Fibroblast of skin of abdomen (primary cell): ENCODE results near the gene PAOX.
"Not testable (repeated sequence)": the region's sequence is repeated elsewhere in the genome, so short reads cannot be mapped to it uniquely, and the experiment has no call there.

Source experiments
- DNase-seq: peaks from one replicate; pipeline ENCODE4 v3.0.0-alpha.2; 2013

Gene PAOX

DNA sequence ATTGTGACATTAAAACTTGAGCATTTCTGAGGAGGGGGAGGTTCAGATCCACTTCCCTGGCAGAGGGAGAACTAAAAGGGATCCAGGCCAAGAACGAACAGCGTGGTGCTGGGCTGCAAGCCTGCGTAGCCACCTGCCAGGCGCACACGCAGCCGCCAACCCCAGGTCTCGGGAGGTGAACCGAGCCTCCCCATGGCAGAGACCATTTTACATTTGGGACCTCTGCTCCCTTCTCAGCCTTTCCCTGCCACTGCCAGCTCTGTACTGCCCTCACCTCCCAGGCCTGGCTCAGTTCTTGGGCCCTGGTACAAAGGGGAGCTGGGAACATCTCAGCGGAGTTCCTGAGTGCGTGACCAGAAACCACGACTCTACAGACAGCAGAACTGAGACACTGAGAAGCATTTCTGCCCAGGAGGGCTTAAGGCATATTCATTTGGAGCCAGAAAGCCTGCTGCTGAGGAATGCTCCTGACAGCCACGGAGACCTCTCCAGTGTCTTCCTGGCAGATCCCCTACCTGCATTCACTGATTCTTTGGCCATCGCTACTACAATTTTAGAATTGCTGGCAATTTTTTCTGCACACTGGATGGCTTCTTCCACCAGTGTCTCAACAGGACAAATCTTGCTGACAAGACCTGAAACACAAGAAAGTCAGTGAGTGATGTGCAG lies 13.5 kb upstream of the PAOX start:
- DNase-seq = no peak

DNA sequence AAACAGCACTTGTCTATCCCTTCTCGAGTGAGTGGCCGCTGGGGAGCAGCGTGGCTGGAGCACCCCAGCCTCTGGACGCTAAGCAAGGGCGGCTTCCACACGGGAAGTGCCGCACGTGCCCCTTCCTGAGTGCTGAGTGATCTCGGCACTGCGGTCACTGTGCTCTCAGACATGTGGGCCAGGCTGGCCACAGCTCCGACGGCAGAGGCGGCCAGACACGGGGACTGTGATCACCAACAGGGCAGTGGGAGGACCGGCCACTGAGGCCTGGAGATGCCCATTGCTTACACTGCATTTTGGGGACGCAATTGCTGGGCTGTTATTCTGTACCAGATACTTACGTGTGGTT lies 13.0 kb upstream of the PAOX start:
- no peak for DNase-seq

DNA sequence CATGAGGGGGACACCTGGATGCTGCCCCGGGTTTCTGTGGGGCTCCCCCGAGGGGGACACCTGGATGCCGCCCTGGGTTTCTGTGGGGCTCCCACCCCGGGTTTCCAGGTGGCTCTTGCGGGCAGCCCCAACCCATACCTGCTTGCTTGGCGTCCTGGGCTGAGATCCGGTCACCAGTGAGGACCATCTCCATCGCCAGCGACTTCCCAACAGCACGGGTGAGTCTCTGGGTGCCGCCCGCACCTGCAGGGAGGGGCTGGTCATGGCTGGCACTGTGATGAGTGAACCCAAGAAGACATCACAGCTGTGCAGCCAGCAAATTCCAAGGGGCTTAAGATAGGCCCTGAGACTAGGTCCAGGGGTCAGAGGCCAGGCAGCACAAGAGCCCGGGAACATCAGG lies 12.3 kb upstream of the PAOX start:
- DNase-seq = no peak

DNA sequence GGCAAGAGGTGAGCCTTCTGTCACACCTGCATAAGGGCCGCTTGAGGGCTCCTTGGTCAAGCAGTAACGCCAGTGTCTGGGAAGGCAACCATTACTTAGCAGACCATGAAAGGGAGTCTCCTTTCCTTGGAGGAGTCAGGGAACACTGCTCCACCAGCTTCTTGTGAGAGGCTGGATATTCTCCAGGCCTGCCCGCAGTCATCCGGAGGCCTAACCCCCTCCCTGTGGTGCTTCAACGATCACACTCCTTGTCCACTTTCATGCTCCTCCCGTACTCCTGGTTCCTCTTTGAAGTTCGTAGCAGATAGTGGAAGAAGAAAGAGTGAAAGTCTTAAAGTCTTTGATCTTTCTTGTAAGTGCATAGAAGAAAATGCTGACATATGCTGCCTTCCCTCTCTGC lies 11.6 kb upstream of the PAOX start:
- not testable (repeated sequence) for DNase-seq

DNA sequence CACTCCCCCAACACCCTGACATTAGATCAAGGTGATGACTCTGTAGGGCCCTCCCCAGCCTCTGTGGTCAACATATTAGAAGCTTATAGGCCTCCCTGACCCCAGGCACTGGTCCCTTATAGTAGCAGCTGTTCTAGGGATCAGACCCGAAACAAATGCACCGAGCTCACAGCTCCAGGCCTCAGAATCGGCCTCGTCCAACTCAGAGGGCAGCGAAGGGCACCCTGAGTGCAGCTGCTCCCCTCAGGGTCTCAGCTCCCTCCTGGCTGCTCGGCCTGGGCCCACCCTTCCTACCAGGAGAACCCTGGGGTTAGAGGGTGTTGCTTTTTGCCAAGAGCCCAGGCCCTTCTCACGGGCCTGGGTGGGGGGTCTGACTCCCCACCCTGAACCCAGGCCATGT lies 10.9 kb upstream of the PAOX start:
- no peak for DNase-seq

DNA sequence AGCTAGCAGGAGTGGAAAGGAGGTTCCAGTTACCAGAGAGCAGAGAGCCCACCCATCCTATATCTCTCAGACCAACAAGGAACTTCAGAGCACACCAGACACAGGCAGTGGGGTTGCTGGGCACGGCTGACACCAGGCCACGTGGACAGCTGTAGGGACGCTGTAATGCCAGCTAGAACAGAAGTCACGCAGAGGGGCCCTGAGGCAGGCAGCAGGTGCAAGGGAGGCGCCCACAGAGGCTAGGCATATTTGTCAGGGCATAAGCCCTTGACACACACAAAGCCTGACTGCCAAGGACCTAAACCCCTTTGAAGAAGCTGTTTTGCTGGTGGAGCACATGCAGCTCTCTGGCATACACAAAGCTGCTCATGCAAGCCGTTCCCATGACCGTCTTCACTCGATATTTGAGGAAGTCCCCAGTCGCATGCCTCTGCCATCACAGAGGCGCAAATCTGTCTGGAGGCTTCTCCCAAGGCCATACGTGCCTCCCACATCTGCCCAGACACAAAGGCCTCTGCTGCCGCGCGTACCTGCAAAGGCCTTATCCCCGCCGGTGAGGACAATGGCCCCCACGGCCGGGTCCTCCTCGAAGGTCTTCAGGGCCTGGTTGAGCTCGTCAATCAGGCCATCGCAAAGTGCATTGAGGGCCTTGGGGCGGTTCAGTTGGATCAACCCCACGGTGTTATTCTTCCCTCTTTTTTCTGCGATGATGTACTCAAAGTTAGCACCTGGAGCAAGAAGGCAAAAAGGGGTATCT lies 8.9 kb upstream of the PAOX start:
- no peak for DNase-seq

DNA sequence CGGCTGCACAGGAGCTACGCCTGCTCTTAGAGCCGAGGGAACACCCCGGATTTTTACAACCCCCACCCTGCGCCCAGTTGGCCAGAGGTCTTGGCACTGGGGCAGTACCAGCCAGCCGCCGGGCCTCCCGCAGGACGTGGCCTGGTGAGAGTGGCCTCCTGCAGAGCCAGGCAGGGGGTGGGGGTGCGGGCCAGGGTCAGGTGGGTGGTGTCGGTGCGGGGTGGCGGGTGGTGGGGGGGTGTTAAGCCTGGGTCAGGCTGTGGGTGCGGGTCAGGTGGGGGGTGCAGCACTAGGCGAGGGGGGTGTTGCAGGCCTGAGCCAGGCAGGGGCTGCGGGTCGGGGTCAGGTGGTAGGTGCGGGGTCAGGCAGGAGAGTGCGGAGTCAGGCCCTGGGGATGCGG lies 6.6 kb upstream of the PAOX start:
- DNase-seq = no peak

DNA sequence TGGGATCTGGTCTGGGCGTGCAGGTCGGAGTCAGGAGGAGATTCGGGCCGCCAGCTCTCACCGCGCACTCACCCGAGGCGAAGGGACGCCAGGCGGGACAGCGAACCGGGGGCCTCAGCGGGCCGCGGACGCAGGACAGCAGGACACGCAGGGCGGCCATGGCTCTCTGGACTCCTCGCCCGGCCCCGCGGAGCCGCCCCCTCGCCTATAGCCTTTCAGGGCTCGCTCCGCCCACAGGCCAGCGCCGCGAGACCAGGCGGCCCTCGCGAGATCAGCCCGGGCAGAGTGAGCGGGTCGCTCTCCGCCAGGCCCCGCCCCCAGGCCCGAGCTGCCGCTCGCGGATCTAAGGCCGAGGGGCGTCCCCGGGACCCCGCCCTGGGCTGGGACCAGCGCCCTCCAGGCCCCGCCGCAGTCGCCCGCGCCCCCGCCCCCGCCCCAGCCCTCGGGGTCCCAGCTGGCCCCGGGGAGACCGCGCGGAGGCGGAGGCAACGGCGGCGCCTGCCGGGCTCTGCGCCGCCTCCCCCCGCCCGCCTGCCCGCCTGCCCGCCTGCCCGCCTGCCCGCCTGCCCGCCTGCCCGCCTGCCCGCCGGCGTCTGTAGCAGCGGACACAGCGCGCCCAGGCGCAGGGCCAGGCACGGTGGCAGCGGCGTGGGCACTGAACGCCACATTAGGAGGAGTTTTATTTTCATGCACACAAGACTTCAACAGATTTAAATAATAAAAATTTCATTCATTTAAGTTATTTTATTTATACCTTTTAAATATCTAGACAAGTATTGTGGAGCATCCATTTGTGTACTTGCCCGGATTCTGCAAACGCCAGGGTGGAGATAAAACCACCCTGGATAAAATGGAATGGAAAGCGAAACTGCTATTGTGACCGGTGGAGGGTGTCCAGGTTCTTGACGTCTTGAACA lies 5.6 kb upstream of the PAOX start, which contains the start of gene ECHS1:
Gene ECHS1 (minus strand): TSS at position 181 of the 917 bp plus-strand sequence. CDS start 21 bp downstream, at position 160.
- peak; percentile 90 for DNase-seq

DNA sequence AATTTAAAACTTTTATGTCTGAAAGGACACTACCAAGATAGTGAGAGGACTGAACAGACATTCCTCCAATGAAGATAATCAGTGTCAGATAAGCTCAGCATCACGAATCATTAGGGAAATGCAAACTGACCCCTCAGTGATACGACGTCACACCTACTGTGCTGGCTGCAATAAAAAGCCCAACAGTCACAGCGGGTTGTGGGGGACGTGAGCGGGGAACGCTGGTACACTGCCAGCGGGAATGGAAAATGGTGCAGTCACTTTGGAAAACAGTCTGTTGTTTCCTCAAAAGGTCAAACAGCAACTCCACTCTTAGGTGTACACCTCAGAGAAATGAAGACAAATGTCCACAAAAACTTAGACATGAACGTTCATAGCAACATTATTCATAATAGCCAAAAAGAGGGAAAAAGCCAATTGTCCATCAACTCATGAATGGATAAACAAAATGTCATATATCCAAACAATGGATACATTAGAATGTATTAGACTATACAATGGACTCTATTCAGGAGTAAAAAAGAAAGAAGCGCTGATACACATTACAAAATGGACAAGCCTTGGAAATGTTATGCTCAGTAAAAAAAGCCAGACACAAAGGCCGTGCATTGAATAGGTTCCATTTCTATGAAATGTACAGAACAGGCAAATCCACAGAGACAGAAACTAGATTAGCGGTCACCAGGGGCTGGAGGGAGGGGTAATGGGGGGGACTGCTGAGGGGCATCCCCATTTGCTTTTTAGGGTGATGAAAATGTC lies 3.5 kb upstream of the PAOX start:
- no peak for DNase-seq

DNA sequence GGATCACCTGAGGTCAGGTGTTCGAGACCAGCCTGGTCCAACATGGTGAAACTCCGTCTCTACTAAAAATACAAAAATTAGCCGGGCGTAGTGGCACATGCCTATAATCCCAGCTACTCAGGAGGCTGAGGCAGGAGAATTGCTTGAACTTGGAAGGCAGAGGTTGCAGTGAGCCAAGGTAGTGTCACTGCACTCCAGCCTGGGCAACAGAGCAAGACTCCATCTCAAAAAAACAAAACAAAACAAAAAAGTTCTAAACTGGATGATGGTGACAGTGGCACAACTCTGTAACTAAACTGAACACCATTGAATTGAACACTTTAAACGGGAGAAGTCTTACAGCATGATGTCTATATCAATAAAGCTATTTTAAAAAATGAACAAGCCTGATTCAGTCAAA lies 2.9 kb upstream of the PAOX start:
- not testable (repeated sequence) for DNase-seq

DNA sequence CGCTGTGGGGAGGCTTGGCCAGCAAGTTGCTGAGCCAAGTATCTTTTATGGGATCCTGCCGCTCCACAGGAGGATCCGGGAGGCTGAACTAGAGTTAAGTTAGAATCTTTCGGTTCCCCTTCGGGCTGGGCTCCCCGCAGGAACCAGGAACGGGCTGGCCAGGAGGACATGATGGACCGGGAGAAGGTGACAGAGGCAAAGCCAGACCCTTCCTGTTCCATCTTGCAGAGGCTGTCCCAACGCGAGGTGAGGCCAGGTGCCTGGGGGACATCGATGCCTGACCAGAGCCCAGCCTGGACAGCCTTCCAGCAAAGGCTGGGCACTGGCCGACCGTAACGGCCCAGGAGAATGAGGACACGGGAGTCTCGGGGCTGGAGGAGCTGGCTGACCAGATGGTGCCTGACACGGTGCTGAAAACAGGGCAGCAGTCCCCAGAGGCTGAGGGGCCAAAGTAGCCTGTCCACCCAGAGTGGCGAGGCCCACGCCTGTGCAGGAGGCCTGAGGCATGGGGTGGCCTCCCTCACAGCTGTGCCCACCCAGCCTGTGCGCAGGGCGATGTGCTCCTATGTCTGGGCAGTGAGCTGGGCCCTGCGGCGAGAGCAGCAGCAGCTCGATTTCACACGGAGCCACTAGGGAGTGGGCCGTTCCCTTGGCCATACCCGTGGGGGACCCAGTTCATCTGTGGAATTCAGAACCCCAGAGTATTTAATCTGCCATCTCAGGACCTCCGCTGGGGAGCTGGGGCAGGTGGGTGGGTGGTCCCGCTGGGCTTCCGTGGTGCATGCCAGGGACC lies 1.8 kb upstream of the PAOX start:
- no peak for DNase-seq

DNA sequence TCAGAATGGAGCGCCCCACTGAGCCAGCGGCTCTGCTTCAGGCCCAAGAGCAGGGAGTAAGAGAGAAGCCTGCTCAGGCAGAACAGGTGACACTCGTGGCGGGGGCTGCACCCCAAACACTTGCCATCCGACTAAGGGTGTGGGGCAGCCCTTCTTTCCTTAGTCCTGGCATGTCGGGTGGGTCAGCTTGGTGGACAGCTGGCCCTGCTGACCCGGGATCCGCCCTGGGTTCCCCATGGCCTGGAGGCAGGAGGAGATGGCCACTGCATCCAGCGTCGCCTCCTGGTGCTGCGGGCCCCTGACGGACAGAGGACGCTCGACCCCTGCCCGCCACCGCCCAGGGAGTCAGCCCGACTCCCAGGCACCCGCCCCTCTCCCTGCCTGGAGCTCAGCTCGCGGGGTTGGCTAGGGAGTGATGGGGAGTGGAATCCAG lies 1.2 kb upstream of the PAOX start:
- no peak for DNase-seq

DNA sequence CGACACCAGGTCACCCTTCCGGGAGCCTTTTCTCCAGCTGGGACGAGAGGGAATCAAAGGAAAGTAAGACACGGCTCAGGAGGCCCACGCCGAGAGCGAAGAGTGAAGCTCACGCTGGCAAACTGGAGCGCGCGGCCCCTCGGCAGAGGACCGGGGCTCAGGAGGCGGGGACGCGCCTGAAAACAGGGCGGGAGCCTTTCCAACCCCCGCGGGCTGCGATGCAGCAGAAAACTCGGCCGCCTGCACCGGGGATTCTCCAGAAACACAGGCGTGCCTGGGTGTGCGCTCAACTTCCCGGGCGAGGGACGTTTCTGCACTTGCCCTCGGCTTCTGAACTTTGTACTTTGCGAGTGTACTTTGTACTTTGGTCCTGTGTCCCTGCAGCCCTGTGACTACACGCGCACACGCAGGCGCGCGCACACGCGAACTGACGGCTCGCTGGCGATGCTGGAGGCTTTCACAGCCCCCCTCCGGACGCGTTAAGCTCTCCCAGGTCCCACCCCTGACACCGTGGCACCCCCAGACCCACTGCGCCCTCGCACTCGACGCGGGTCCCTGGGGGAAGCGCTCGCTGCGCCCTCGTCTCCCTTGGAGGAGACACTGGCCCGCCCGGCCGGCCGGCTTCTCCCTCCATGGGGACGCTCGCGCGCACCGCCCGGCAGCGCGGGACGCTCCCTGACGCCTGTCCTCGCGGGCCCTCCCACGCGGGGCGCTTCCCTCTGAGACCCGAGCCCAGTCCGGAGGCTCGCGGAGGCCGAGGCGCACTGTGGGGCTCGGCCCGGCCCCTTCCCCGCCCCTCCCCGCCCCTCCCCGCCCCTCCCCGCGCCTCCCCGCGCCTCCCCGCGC lies 588 bp upstream of the PAOX start:
- DNase-seq = peak; percentile 41

DNA sequence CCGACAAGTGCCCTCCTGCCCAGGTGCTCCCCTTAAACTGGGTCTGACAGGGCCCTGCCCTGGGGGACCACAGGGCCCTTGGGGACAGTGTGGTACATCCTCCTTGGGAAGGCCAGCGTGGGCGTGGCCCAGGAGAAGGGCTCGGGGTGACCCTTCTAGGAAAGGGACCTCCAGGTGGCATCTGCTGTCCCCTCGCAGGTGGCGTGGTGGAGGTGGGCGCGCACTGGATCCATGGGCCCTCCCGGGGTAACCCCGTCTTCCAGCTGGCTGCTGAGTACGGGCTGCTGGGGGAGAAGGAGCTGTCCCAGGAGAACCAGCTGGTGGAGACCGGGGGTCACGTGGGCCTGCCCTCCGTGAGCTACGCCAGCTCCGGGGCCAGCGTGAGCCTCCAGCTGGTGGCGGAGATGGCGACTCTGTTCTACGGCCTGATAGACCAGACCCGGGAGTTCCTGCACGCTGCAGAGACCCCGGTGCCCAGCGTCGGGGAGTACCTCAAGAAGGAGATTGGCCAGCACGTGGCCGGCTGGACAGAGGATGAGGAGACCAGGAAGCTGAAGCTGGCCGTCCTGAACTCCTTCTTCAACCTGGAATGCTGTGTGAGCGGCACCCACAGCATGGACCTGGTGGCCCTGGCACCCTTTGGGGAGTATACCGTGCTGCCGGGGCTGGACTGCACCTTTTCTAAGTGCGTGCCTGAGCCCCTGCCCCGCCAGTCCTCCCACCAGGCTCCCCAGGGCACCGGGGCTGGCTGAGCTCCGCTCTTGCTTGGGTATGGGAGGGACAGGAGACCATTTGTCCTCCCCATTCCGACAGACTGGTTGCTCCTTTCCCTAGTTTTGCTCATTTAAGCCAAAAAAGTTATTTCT lies 972 bp downstream of the PAOX start:
- DNase-seq = no peak

DNA sequence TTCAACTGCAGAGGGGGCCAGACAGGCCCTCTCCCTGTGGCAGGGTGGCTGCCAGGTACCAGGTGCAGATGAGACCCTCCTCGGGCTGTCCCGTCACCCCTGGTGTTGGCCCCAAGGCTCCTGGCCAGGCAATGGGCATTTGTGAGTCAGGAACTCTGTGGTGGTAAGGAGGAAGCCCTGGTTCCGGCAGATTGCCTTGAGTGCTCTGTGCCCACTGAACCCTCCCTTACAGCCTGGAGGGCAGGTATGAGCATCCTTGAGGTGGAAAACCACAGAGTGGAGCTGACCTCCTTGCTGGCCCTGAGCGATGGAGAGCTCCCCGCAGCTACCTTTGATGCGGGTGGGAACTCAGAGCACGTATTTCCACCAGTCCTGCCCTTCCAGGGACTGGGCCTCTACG lies 2.0 kb downstream of the PAOX start:
- DNase-seq = no peak

DNA sequence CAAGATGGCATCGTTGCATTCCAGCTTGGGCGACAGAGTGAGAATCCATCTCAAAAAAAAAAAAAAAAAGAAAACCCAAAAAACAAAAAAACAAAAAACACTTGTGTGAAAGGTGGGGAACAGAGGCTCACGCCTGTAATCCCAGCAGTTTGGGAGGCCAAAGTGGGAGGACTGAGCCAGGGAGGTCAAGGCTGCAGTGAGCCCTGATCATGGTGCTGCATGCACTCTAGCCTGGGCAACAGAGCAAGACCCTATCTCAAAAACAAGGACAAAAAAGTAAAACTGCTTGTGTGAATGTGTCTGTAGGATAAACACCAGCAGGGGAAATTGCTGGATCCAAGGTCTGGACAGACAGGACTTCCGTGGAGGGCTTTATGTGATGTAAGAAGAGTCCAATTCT lies 4.5 kb downstream of the PAOX start:
- DNase-seq = no peak

DNA sequence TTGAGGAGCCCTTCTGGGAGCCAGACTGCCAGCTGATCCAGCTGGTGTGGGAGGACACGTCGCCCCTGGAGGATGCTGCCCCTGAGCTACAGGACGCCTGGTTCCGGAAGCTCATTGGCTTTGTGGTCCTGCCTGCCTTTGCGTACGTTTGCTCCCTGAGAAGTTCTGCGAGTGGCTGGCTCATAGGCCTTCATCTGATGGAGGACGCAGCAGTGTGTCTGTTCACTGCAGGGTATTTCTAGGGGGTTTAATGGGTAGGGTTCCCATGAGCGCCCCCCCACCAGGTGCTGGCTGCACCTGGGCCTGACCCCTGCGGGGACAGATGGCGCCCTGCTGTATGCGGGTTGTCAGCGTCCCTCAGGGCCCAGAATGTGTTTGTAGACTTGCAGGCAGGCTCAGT lies 5.0 kb downstream of the PAOX start:
- no peak for DNase-seq

DNA sequence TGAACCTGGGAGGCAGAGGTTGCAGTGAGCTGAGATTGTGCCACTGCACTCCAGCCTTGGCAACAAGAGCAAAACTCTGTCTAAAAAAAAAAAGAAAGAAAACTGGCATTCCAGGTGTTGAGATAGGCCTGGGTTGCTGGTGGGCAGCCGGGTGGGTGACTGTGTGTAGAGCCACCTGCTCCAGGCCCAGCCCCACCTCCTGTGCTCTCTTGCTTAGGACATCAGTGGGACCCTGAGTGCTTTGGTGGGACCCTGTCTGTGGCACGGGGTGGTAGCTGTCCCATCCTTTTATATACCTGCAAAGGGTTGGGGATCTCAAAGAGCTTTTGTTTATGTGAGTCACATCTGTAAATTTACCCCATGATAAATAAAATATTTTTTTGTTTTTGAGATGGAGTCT lies 6.2 kb downstream of the PAOX start:
- no peak for DNase-seq

DNA sequence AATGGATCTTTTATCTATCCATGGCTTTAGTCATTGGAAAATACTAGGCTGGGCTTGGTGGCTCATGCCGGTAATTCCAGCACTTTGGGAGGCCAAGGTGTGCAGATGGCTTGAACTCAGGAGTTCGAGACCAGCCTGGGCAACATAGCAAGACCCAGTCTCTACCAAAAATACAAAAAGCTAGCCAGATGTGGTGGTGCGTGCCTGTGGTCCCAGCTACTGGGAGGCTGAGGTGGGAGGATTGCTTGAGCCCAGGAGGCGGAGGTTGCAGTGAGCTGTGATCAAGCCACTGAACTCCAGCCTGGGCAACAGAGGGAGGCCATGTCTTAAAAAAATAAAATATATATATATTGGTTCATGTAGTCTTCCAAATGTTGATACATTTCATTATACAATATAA lies 7.9 kb downstream of the PAOX start:
- DNase-seq = not testable (repeated sequence)
